Coronary artery (tissue), 2 donors: ENCODE data around the gene ZBTB40.
A peak's percentile ranks its signal among the peaks of the same experiment; 100 is the strongest.

ENCODE experiments used
- DNase-seq: peaks from one replicate; pipeline ENCODE4 v3.0.0-alpha.2; 2017; ENCODE audit warnings: low spot score
- H3K27ac ChIP-seq, 2 donors: fragments of 200-600 bp; sonication (generic); one replicate each; pipeline ENCODE4 v1.5.1; 2016 to 2019
- H3K4me3 ChIP-seq: fragments of 200-600 bp; sonication (generic); 2 replicates; pipeline ENCODE4 v1.5.1; 2016; ENCODE audit warnings: mild to moderate bottlenecking, moderate library complexity
- TF ChIP-seq, protein P1 (sequence below): fragments of 200-600 bp; sonication (generic); IDR thresholded peaks from one replicate; pipeline ENCODE4 v1.5.1; 2019; ENCODE audit warnings: antibody characterized with exemption

The ZBTB40 gene

GRCh38 chr1:22500471-22500870 is 48.8 kb downstream of the ZBTB40 start:
- H3K4me3 ChIP-seq = no peak overlapping the region
- TF ChIP-seq, protein P1, sequence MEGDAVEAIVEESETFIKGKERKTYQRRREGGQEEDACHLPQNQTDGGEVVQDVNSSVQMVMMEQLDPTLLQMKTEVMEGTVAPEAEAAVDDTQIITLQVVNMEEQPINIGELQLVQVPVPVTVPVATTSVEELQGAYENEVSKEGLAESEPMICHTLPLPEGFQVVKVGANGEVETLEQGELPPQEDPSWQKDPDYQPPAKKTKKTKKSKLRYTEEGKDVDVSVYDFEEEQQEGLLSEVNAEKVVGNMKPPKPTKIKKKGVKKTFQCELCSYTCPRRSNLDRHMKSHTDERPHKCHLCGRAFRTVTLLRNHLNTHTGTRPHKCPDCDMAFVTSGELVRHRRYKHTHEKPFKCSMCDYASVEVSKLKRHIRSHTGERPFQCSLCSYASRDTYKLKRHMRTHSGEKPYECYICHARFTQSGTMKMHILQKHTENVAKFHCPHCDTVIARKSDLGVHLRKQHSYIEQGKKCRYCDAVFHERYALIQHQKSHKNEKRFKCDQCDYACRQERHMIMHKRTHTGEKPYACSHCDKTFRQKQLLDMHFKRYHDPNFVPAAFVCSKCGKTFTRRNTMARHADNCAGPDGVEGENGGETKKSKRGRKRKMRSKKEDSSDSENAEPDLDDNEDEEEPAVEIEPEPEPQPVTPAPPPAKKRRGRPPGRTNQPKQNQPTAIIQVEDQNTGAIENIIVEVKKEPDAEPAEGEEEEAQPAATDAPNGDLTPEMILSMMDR = no peak
- peak overlapping the region; percentile 58 to 78 for H3K27ac ChIP-seq
- DNase-seq = no peak

DNA sequence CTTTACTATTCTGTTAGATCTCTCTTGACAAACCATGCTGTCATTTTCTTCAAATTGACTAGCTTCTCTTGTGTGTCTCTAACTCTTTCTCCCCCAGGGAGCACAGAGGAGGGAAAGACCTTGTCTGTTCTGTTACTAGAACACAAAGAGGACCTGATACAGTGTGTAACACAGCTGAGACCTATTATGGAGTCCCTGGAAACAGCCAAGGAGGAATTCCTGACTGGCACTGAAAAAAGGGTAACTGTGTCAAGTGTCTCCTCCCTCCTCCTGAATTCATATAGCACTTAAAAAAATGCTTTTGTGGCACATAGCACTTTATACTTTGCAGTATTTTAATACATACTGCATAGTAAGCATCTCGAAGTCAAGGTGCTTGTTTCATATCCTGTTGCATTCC is 50.6 kb downstream of the ZBTB40 start:
- TF ChIP-seq, protein P1 = no peak
- Histone ChIP-seq H3K27ac (peak overlapping the region in 1 of 2 donors; percentile 58), H3K4me3 (no peak overlapping the region)
- no peak for DNase-seq

GRCh38 chr1:22503721-22504410 is 52.2 kb downstream of the ZBTB40 start:
- TF ChIP-seq, protein P1 = no peak
- peak overlapping the region; percentile 19 to 63 for H3K27ac ChIP-seq
- DNase-seq = no peak
- no peak overlapping the region for H3K4me3 ChIP-seq

- TF ChIP-seq, protein P1 = no peak
- H3K4me3 ChIP-seq = no peak overlapping the region
- no peak overlapping the region for H3K27ac ChIP-seq
- DNase-seq = no peak
These were observed 54.6 kb downstream of the ZBTB40 start for GRCh38 chr1:22506130-22506692.

DNA sequence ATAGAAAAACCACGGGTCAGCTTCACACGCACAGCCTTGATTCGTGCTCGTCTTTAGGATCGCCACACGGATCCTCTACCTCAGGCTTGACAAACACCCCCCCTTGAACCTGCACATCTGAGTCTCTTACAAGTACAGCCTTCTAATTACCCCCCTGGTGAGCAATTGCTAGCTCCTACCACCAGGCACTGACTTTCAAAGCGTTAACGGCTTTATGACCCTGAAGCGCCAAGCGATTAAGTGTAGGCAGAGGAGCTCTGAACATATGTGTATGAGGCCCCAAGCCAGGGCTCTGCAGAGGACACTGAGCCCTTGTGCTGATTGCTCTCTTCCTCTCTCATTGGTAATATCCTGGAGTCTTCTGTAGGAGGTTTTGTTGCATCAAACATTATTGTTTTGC is 55.9 kb downstream of the ZBTB40 start:
- TF ChIP-seq, protein P1 = no peak
- DNase-seq = no peak
- Histone ChIP-seq H3K27ac (no peak overlapping the region), H3K4me3 (no peak overlapping the region)

GRCh38 chr1:22508329-22508728 is 56.7 kb downstream of the ZBTB40 start:
- DNase-seq = no peak
- TF ChIP-seq, protein P1 = no peak
- Histone ChIP-seq H3K4me3 (no peak overlapping the region), H3K27ac (peak overlapping the region in 1 of 2 donors; percentile 91)

DNA sequence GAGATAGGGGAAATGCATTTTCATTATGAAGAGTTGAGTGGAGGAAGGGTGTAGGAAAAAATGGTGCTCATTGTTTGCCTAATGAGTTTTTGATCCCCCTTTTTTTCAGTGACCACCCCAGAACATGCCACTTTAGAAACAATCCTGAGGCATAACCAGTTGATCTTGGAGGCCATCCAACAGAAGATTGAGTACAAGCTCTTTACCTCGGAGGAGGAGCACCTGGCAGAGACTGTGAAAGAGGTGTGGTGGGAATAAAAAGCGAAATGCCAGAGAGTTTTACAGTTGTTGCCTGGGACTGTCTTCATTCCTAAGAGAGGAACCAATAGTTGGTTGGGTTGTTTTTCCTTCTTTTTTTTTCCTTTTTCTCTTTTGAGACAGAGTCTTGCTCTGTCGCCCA is 57.3 kb downstream of the ZBTB40 start:
- TF ChIP-seq, protein P1 = no peak
- Histone ChIP-seq H3K4me3 (peak overlapping the region; percentile 58), H3K27ac (peak overlapping the region; percentile 77 to 91)
- no peak for DNase-seq
